Astrocyte (in vitro differentiated cells and primary cell): ENCODE results near the gene BCAN.

Experiments used
- EZH2 ChIP-seq: IDR thresholded peaks from 2 replicates; pipeline ENCODE4 v1.6.1; 2012; ENCODE audit warnings: mild to moderate bottlenecking, low read length, inconsistent platforms; ENCODE audit not compliant: insufficient read depth
- TF ChIP-seq, protein P1 (sequence below): IDR thresholded peaks from 2 replicates; pipeline ENCODE4 v1.5.1; 2011; ENCODE audit warnings: low read depth, mild to moderate bottlenecking, inconsistent platforms, low read length, moderate library complexity; ENCODE audit not compliant: insufficient read depth

DNA sequence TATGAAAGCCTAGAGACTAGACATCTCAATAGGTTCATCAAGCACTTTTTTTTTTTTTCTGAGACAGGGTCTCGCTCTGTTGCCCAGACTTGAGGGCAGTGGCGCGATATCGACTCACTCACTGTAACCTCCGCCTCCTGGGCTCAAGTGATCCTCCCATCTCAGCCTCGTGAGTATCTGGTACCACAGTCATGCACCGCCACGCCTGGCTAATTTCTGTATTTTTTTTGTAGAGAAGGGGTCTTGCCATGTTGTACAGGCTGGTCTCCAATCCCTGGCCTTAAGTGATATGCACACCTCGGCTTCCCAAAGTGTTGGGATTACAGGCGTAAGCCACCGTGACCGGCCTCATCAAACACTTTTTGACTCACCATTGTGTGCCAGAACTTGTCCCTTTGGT is 40.0 kb upstream of the BCAN start:
- TF ChIP-seq, protein P1, sequence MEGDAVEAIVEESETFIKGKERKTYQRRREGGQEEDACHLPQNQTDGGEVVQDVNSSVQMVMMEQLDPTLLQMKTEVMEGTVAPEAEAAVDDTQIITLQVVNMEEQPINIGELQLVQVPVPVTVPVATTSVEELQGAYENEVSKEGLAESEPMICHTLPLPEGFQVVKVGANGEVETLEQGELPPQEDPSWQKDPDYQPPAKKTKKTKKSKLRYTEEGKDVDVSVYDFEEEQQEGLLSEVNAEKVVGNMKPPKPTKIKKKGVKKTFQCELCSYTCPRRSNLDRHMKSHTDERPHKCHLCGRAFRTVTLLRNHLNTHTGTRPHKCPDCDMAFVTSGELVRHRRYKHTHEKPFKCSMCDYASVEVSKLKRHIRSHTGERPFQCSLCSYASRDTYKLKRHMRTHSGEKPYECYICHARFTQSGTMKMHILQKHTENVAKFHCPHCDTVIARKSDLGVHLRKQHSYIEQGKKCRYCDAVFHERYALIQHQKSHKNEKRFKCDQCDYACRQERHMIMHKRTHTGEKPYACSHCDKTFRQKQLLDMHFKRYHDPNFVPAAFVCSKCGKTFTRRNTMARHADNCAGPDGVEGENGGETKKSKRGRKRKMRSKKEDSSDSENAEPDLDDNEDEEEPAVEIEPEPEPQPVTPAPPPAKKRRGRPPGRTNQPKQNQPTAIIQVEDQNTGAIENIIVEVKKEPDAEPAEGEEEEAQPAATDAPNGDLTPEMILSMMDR: no peak
- no peak for TF ChIP-seq EZH2
